Activated gamma-delta T cell treated with Interleukin-2 at 50 U/mL for 16 hours (primary cell): ENCODE results near the gene HAAO.
"Not testable (repeated sequence)": the region's sequence is repeated elsewhere in the genome, so short reads cannot be mapped to it uniquely, and the experiment has no call there.

Source experiments
- DNase-seq: peaks from one replicate; pipeline ENCODE4 v3.0.0-alpha.2; 2020

The HAAO gene

GRCh38 chr2:42742740-42743658 lies 49.4 kb downstream of the HAAO start:
- no peak for DNase-seq

- DNase-seq = no peak
These were observed 51.2 kb downstream of the HAAO start for GRCh38 chr2:42741140-42741539.

GRCh38 chr2:42736598-42737322 lies 55.6 kb downstream of the HAAO start:
- DNase-seq = no peak

- DNase-seq = no peak
These were observed 58.5 kb downstream of the HAAO start for GRCh38 chr2:42733852-42734251.

- DNase-seq = not testable (repeated sequence)
These were observed 61.1 kb downstream of the HAAO start for GRCh38 chr2:42731316-42731715.

- DNase-seq = no peak
These were observed 65.7 kb downstream of the HAAO start for GRCh38 chr2:42726680-42727079.

- DNase-seq = no peak
These were observed 66.7 kb downstream of the HAAO start for GRCh38 chr2:42725657-42726056.

GRCh38 chr2:42724886-42725285 lies 67.5 kb downstream of the HAAO start:
- no peak for DNase-seq

GRCh38 chr2:42723465-42723864 lies 68.9 kb downstream of the HAAO start:
- DNase-seq = no peak

GRCh38 chr2:42722320-42723190 lies 69.8 kb downstream of the HAAO start:
- DNase-seq = no peak

- no peak for DNase-seq
These were observed 70.5 kb downstream of the HAAO start for GRCh38 chr2:42721898-42722297.
